Activated naive CD8-positive, alpha-beta T cell treated with anti-CD3 and anti-CD28 coated beads for 36 hours (primary cell): Measurements from ENCODE around the gene STXBP1. TPM values are rescaled to one million over a fixed set of nuclear protein-coding genes. Genes with fewer than 3 reads are reported as not detected.

Source experiments
- DNase-seq: peaks from one replicate; pipeline ENCODE4 v3.0.0; 2021
- H3K27ac Mint-ChIP-seq: one replicate; pipeline ENCODE4 v1.8.0; 2022; ENCODE audit warnings: mild to moderate bottlenecking, moderate library complexity, mixed read lengths
- H3K27me3 Mint-ChIP-seq: one replicate; pipeline ENCODE4 v1.8.0; 2022; ENCODE audit warnings: mild to moderate bottlenecking, mixed read lengths
- H3K36me3 Mint-ChIP-seq: one replicate; pipeline ENCODE4 v1.8.0; 2021; ENCODE audit warnings: mild to moderate bottlenecking, mixed read lengths
- H3K4me1 Mint-ChIP-seq: one replicate; pipeline ENCODE4 v1.8.0; 2021; ENCODE audit warnings: mixed read lengths
- H3K4me3 Mint-ChIP-seq: one replicate; pipeline ENCODE4 v1.8.0; 2022; ENCODE audit warnings: mild to moderate bottlenecking, moderate library complexity, mixed read lengths
- H3K9me3 Mint-ChIP-seq: one replicate; pipeline ENCODE4 v1.8.0; 2022; ENCODE audit warnings: mixed read lengths
- total RNA-seq, 2 experiments: library from RNA; stranded (reverse); gene quantifications; one replicate each; pipeline ENCODE4 v1.2.3, GENCODE V29; 2021

Gene STXBP1
- total RNA-seq, 2 experiments from 2014 or later: 18.8 to 19.9 TPM

DNA sequence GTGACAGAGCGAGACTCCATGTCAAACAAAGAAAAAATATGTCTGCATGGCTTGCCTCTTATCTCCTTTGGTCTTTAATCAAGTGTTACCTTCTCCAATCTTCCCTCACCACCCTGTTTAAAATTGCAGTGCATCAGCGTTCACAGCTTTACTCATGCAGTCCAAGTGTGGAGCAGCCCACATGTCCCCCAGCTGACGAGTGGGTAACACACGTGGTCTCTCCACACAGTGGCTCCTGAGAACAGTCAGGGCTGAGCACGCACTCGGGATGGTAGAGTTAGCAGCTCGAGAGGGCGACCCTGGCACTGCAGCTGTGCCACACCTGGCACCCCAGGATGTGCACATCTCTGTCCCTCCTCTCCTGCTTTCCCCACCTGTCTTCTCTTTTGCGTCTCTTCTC lies 68.8 kb downstream of the STXBP1 start:
- no peak for DNase-seq
- Mint-ChIP-seq H3K4me1 (no peaks in the 10 kb centered on the region), H3K27ac (no peak overlapping the region), H3K36me3 (peaks cover 5% of the 10 kb centered on the region), H3K27me3 (no peaks in the 10 kb centered on the region), H3K4me3 (no peak overlapping the region), H3K9me3 (no peaks in the 10 kb centered on the region)

DNA sequence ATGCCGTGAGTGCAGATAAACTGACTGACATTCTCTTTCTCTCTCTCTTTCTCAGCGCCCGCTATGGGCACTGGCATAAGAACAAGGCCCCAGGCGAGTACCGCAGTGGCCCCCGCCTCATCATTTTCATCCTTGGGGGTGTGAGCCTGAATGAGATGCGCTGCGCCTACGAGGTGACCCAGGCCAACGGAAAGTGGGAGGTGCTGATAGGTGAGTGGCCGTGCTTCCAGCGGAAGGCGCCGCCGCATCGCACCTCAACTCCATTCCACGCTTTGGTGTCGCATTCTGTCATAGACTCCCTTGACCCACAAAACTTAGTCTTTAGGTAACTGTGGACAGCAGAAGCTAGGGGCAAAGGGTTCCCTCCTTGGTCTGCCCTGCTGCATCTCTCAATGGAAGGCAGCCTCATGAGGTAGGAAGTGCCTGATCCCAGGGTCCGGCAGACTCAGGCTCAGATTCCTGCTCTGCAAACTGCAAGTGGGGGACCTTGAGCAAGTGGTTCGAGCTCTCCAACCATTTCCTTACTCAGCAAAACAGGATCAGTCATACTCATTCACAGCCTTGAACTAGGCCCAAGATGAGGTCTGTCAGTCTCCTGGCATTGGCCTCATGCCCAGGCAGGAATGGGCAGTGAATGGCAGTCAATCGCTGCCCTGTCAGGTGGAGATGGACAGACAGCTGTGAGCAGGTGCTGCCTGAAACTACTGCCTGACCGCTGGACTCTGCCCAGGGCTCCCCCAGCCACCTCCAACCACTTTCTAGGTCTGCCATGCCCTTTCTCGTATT lies 70.5 kb downstream of the STXBP1 start:
- no peak for DNase-seq
- no peak overlapping the region for H3K4me3 Mint-ChIP-seq
- no peaks in the 10 kb centered on the region for H3K27me3 Mint-ChIP-seq
- H3K36me3 Mint-ChIP-seq: peaks cover 5% of the 10 kb centered on the region
- H3K27ac Mint-ChIP-seq: no peak overlapping the region
- no peaks in the 10 kb centered on the region for H3K9me3 Mint-ChIP-seq
- H3K4me1 Mint-ChIP-seq: no peaks in the 10 kb centered on the region

DNA sequence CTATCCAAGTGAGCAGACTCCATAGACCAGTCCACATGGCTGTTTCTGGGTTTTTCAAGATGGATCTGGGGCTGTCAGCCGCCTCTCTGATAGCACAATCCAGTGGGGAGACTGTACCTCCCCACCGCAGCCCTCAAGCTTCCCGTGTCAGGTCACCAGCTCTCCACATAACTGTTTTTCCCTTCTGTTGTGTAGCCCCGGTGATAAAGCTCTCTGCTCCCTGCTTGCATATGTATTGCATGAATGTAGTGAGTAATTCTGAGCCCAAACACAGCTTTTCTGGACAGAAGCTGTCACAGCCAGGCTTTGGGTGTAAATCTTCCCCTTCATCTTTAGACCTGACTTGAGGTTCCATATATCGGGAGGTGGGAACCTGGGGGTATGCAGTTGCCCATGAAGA lies 71.6 kb downstream of the STXBP1 start:
- no peak overlapping the region for H3K27ac Mint-ChIP-seq
- no peaks in the 10 kb centered on the region for H3K9me3 Mint-ChIP-seq
- no peaks in the 10 kb centered on the region for H3K27me3 Mint-ChIP-seq
- H3K4me3 Mint-ChIP-seq: no peak overlapping the region
- peaks cover 5% of the 10 kb centered on the region for H3K36me3 Mint-ChIP-seq
- H3K4me1 Mint-ChIP-seq: no peaks in the 10 kb centered on the region
- DNase-seq: no peak

GRCh38 chr9:127684576-127684975 lies 72.5 kb downstream of the STXBP1 start:
- H3K4me1 Mint-ChIP-seq: no peaks in the 10 kb centered on the region
- DNase-seq: no peak
- H3K27me3 Mint-ChIP-seq: no peaks in the 10 kb centered on the region
- no peak overlapping the region for H3K27ac Mint-ChIP-seq
- no peak overlapping the region for H3K4me3 Mint-ChIP-seq
- peaks cover 3% of the 10 kb centered on the region for H3K36me3 Mint-ChIP-seq
- H3K9me3 Mint-ChIP-seq: no peaks in the 10 kb centered on the region

GRCh38 chr9:127686461-127687393 lies 74.7 kb downstream of the STXBP1 start:
- H3K27me3 Mint-ChIP-seq: no peaks in the 10 kb centered on the region
- H3K9me3 Mint-ChIP-seq: no peaks in the 10 kb centered on the region
- H3K4me1 Mint-ChIP-seq: no peaks in the 10 kb centered on the region
- no peak for DNase-seq
- H3K27ac Mint-ChIP-seq: no peak overlapping the region
- H3K4me3 Mint-ChIP-seq: no peak overlapping the region
- peaks cover 3% of the 10 kb centered on the region for H3K36me3 Mint-ChIP-seq

GRCh38 chr9:127689329-127690000 lies 77.4 kb downstream of the STXBP1 start:
- Mint-ChIP-seq H3K36me3 (peaks cover 3% of the 10 kb centered on the region), H3K4me3 (no peak overlapping the region), H3K9me3 (no peaks in the 10 kb centered on the region), H3K27me3 (no peaks in the 10 kb centered on the region), H3K4me1 (no peaks in the 10 kb centered on the region), H3K27ac (no peak overlapping the region)
- DNase-seq: no peak

GRCh38 chr9:127690735-127691134 lies 78.7 kb downstream of the STXBP1 start:
- Mint-ChIP-seq H3K36me3 (no peaks in the 10 kb centered on the region), H3K4me3 (no peak overlapping the region), H3K4me1 (no peaks in the 10 kb centered on the region), H3K27ac (no peak overlapping the region), H3K9me3 (no peaks in the 10 kb centered on the region), H3K27me3 (no peaks in the 10 kb centered on the region)
- DNase-seq: no peak

GRCh38 chr9:127692071-127692470 lies 80.0 kb downstream of the STXBP1 start:
- no peaks in the 10 kb centered on the region for H3K27me3 Mint-ChIP-seq
- H3K36me3 Mint-ChIP-seq: no peaks in the 10 kb centered on the region
- no peaks in the 10 kb centered on the region for H3K9me3 Mint-ChIP-seq
- no peak overlapping the region for H3K27ac Mint-ChIP-seq
- no peak overlapping the region for H3K4me3 Mint-ChIP-seq
- DNase-seq: no peak
- no peaks in the 10 kb centered on the region for H3K4me1 Mint-ChIP-seq

DNA sequence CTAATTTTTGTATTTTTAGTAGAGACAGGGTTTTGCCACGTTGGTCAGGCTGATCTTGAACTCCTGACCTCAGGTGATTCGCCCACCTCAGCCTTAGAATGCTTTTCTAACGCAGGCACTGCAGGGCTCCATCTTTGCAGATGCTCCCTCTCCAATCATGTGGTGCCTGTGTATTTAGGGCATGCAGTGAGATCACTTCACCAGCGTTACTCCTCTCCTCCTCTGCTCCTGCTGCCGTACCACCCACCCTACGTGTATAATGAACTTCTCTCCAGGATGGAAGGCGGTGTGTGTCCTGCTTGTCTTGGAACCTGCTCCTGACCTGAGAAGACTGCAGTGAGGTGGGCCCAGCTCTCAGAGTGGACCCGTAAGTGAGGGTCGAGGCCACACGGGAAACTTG lies 81.1 kb downstream of the STXBP1 start:
- DNase-seq: no peak
- Mint-ChIP-seq H3K4me3 (no peak overlapping the region), H3K36me3 (no peaks in the 10 kb centered on the region)

GRCh38 chr9:127693697-127694096 lies 81.6 kb downstream of the STXBP1 start:
- Mint-ChIP-seq H3K9me3 (no peaks in the 10 kb centered on the region), H3K27ac (no peak overlapping the region)

More for the DNA sequence above, 81.1 kb downstream of the STXBP1 start:
- no peaks in the 10 kb centered on the region for H3K27me3 Mint-ChIP-seq
- H3K4me1 Mint-ChIP-seq: no peaks in the 10 kb centered on the region
- no peaks in the 10 kb centered on the region for H3K9me3 Mint-ChIP-seq
- H3K27ac Mint-ChIP-seq: no peak overlapping the region

DNA sequence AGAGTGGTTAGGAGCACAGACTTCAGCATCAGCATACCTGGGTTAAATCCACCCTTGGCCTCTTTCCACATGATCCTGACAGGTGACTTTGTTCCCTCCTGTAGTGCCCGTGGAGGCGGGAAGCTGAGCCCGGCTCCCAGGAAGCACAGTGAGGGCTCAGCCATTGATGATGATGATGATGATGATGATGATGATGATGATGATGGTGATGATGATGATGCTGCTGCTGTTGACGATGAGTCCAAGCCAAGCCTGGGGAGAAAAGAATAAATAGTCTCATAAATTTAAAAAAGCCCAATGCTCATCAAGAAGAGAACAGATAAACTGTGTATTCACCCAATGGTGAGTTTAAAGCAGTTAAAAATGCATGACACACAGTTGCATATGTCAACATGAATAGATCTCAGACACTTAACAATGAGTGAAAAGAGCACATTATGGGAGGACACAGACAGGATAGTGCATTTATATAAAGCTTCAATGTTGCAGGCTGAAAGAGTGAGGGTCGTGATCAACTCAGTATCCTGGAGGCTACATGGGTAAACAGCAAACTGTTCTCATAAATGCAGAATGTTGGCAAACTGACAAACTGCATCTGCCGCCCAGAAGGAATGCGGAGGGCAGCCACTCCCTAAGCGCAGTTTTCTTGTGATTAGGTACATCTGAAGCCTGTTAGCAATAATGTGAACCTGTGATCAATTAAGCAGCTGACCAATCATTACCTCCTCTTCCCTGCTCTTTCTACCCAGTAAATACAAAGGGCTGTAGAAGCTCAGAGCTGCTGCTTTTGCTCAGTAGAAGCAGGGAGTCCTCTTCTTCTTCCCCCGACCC lies 83.0 kb downstream of the STXBP1 start:
- Mint-ChIP-seq H3K27me3 (no peaks in the 10 kb centered on the region), H3K4me1 (peaks cover 7% of the 10 kb centered on the region), H3K4me3 (no peak overlapping the region), H3K9me3 (no peaks in the 10 kb centered on the region), H3K36me3 (no peaks in the 10 kb centered on the region), H3K27ac (no peak overlapping the region)
- DNase-seq: no peak

More at GRCh38 chr9:127693697-127694096, 81.6 kb downstream of the STXBP1 start:
- Mint-ChIP-seq H3K27me3 (no peaks in the 10 kb centered on the region), H3K4me3 (no peak overlapping the region), H3K4me1 (no peaks in the 10 kb centered on the region), H3K36me3 (no peaks in the 10 kb centered on the region)
- DNase-seq: no peak

GRCh38 chr9:127697575-127697974 lies 85.5 kb downstream of the STXBP1 start:
- Mint-ChIP-seq H3K27me3 (no peaks in the 10 kb centered on the region), H3K36me3 (no peaks in the 10 kb centered on the region), H3K27ac (no peak overlapping the region), H3K4me1 (peaks cover 10% of the 10 kb centered on the region), H3K9me3 (no peaks in the 10 kb centered on the region), H3K4me3 (no peak overlapping the region)
- no peak for DNase-seq

DNA sequence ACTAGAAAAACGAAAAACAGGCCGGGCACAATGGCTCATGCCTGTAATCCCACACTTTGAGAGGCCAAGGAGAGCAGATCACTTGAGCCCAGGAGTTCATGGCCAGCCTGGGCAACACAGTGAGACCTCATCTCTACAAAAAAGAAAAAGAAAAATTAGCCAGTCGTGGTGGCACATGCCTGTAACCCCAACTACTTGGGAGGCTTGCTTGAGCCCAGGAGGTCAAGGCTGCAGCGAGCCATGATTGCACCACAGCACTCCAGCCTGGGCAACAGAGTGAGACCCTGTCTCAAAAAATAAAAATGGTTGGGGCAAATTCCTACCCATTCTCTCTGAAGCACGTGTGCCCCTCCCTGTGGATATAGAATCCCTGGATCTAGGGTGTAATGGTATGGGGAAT lies 86.3 kb downstream of the STXBP1 start:
- Mint-ChIP-seq H3K27me3 (no peaks in the 10 kb centered on the region), H3K4me1 (peaks cover 10% of the 10 kb centered on the region), H3K9me3 (no peaks in the 10 kb centered on the region), H3K36me3 (no peaks in the 10 kb centered on the region), H3K27ac (no peak overlapping the region), H3K4me3 (no peak overlapping the region)
- DNase-seq: no peak

- H3K27me3 Mint-ChIP-seq: no peaks in the 10 kb centered on the region
- DNase-seq: peak; percentile 87
- H3K4me3 Mint-ChIP-seq: peak overlapping the region; percentile 72
- no peaks in the 10 kb centered on the region for H3K36me3 Mint-ChIP-seq
- H3K27ac Mint-ChIP-seq: peak overlapping the region; percentile 76
- peaks cover 10% of the 10 kb centered on the region for H3K4me1 Mint-ChIP-seq
- no peaks in the 10 kb centered on the region for H3K9me3 Mint-ChIP-seq
These were observed 87.1 kb downstream of the STXBP1 start for GRCh38 chr9:127698985-127699670.
